MM.1S (cell line): ENCODE data around the gene PLEK.
"Not testable (repeated sequence)": the region's sequence is repeated elsewhere in the genome, so short reads cannot be mapped to it uniquely, and the experiment has no call there.

Source experiments
- DNase-seq: peaks from one replicate; pipeline ENCODE4 v3.0.0-alpha.2; 2015
- H2AFZ ChIP-seq: fragments of 300-600 bp; sonication (generic); 2 replicates; pipeline ENCODE4 v1.6.0; 2016; ENCODE audit warnings: antibody characterized with exemption, low read length
- H3F3A ChIP-seq: fragments of 300-600 bp; sonication (generic); 2 replicates; pipeline ENCODE4 v1.6.1; 2016; ENCODE audit warnings: mild to moderate bottlenecking, antibody characterized with exemption, low read length, moderate library complexity, mixed read lengths; ENCODE audit not compliant: insufficient read depth
- H3K27ac ChIP-seq: fragments of 300-600 bp; sonication (generic); 2 replicates; pipeline ENCODE4 v1.5.1; 2016; ENCODE audit warnings: mild to moderate bottlenecking, low read length
- H3K27me3 ChIP-seq: fragments of 300-600 bp; sonication (generic); replicated peaks from 2 replicates; pipeline ENCODE4 v1.6.0; 2016; ENCODE audit warnings: low read length; ENCODE audit not compliant: insufficient read depth
- H3K36me3 ChIP-seq: fragments of 300-600 bp; sonication (generic); replicated peaks from 2 replicates; pipeline ENCODE4 v1.6.1; 2016; ENCODE audit warnings: mild to moderate bottlenecking, low read length, mixed read lengths; ENCODE audit not compliant: insufficient read depth
- H3K4me1 ChIP-seq: fragments of 300-600 bp; sonication (generic); 2 replicates; pipeline ENCODE4 v1.6.1; 2016; ENCODE audit warnings: low read length, mixed read lengths
- H3K4me2 ChIP-seq: fragments of 300-600 bp; sonication (generic); 2 replicates; pipeline ENCODE4 v1.6.0; 2016; ENCODE audit warnings: low read depth, low read length
- H3K4me3 ChIP-seq: fragments of 300-600 bp; sonication (generic); 2 replicates; pipeline ENCODE4 v1.5.1; 2016; ENCODE audit warnings: low read length, mixed read lengths
- H3K79me2 ChIP-seq: fragments of 300-600 bp; sonication (generic); 2 replicates; pipeline ENCODE4 v1.6.1; 2016; ENCODE audit warnings: mixed run types, low read length, mixed read lengths
- H3K9ac ChIP-seq: fragments of 300-600 bp; sonication (generic); 2 replicates; pipeline ENCODE4 v1.6.1; 2016; ENCODE audit warnings: low read length, mixed read lengths
- H3K9me2 ChIP-seq: fragments of 300-600 bp; sonication (generic); replicated peaks from 2 replicates; pipeline ENCODE4 v1.6.1; 2016; ENCODE audit warnings: mild to moderate bottlenecking, low read length, mixed read lengths; ENCODE audit not compliant: insufficient read depth
- H3K9me3 ChIP-seq: fragments of 300-600 bp; sonication (generic); replicated peaks from 2 replicates; pipeline ENCODE4 v1.6.1; 2016; ENCODE audit warnings: mild to moderate bottlenecking, low read length, mixed read lengths; ENCODE audit not compliant: insufficient read depth
- H4K20me1 ChIP-seq: fragments of 300-600 bp; sonication (generic); 2 replicates; pipeline ENCODE4 v1.6.1; 2016; ENCODE audit warnings: mild to moderate bottlenecking, low read length, moderate library complexity, mixed read lengths; ENCODE audit not compliant: insufficient read depth
- EZH2 ChIP-seq: fragments of 300-600 bp; sonication (generic); optimal IDR thresholded peaks from 2 replicates; pipeline ENCODE3; 2017; ENCODE audit warnings: low read depth, mild to moderate bottlenecking, antibody characterized with exemption, low read length, mixed read lengths
- EZH2phosphoT487 ChIP-seq: fragments of 300-600 bp; sonication (generic); IDR thresholded peaks from 2 replicates; pipeline ENCODE4 v1.6.1; 2018; ENCODE audit warnings: antibody characterized with exemption, low read length
- TF ChIP-seq, protein P1 (sequence below): fragments of 300-600 bp; sonication (generic); IDR thresholded peaks from 2 replicates; pipeline ENCODE4 v1.5.1; 2016; ENCODE audit warnings: antibody characterized with exemption, low read length, mixed read lengths

The PLEK gene

DNA sequence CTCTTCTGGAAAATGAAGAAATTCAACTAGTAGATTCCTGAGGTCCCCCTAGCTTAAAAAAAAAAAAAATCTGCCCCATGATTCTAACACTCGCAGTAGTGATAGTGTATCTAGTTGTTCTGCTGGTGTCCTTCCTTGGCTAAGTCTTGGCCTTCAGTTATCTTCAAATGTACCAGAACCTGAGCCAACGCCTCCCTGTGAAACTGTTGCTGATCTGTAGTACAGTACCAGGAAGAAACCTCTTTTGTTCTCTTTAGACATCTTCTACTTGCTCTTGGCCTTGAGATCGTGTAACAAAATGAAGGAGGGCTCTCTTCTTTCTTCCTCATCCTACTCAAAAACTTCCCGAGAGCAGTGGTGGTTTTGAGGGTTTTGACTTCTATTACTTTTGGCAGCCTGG lies 31.0 kb downstream of the PLEK start:
- no peak for DNase-seq
- TF ChIP-seq EZH2: no peak
- TF ChIP-seq, protein P1, sequence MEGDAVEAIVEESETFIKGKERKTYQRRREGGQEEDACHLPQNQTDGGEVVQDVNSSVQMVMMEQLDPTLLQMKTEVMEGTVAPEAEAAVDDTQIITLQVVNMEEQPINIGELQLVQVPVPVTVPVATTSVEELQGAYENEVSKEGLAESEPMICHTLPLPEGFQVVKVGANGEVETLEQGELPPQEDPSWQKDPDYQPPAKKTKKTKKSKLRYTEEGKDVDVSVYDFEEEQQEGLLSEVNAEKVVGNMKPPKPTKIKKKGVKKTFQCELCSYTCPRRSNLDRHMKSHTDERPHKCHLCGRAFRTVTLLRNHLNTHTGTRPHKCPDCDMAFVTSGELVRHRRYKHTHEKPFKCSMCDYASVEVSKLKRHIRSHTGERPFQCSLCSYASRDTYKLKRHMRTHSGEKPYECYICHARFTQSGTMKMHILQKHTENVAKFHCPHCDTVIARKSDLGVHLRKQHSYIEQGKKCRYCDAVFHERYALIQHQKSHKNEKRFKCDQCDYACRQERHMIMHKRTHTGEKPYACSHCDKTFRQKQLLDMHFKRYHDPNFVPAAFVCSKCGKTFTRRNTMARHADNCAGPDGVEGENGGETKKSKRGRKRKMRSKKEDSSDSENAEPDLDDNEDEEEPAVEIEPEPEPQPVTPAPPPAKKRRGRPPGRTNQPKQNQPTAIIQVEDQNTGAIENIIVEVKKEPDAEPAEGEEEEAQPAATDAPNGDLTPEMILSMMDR: no peak
- no peak for TF ChIP-seq EZH2phosphoT487
- no peaks in the 10 kb centered on the region for H4K20me1 ChIP-seq
- no peak overlapping the region for H3K27ac ChIP-seq
- no peak overlapping the region for H3K4me2 ChIP-seq
- H3K9me3 ChIP-seq: no peaks in the 10 kb centered on the region
- no peaks in the 10 kb centered on the region for H3K27me3 ChIP-seq
- no peaks in the 10 kb centered on the region for H3F3A ChIP-seq
- peaks cover under 1% of the 10 kb centered on the region for H3K36me3 ChIP-seq
- no peak overlapping the region for H3K9ac ChIP-seq
- H2AFZ ChIP-seq: no peak overlapping the region
- H3K79me2 ChIP-seq: peaks cover 5% of the 10 kb centered on the region
- no peak overlapping the region for H3K4me3 ChIP-seq
- no peaks in the 10 kb centered on the region for H3K9me2 ChIP-seq
- H3K4me1 ChIP-seq: peaks cover 4% of the 10 kb centered on the region; the same call in 1 of the 2 replicates

DNA sequence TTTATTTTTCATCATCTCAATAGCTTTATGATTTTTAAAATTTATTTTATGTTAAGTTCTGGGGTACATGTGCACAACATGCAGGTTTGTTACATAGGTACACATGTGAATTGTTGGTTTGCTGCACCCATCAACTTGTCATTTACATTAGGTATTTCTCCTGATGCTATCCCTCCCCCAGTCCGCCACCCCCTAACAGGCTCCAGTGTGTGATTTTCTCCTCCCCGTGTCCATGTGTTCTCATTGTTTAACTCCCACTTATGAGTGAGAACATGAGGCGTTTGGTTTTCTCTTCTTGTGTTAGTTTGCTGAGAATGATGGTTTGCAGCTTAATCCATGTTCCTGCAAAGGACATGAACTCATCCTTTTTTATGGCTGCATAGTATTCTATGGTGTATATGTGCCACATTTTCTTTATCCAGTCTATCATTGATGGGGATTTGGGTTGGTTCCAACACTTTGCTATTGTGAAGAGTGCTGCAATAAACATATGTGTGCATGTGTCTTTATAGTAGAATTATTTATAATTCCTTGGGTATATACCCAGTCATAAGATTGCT lies 32.7 kb downstream of the PLEK start:
- H3K4me3 ChIP-seq, H3K9ac ChIP-seq, DNase-seq, H3K4me1 ChIP-seq, H4K20me1 ChIP-seq, H3K9me2 ChIP-seq, H3K27me3 ChIP-seq, H3K36me3 ChIP-seq, H3F3A ChIP-seq, H3K4me2 ChIP-seq, H3K9me3 ChIP-seq, H2AFZ ChIP-seq, H3K27ac ChIP-seq, H3K79me2 ChIP-seq: not testable (repeated sequence)

DNA sequence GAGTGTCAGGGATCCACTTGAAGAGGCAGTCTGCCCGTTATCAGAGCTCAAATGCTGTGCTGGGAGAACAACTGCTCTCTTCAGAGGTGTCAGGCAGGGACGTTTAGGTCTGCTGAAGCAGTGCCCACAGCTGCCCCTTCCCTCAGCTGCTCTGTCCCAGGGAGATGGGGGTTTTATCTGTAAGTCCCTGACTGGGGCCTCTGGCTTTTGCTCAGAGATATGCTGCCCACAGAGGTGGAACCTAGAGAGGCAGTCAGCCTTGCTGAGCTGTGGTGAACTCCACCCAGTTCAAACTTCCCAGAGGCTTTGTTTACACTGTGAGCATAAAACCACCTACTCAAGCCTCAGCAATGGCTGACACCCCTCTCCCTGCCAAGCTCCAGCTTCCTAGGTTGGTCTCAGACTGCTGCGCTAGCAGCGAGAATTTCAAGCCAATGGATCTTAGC lies 38.1 kb downstream of the PLEK start:
- H3K36me3 ChIP-seq: no peaks in the 10 kb centered on the region
- TF ChIP-seq, protein P1: no peak
- TF ChIP-seq EZH2phosphoT487: no peak
- TF ChIP-seq EZH2: no peak
- H3K9me2 ChIP-seq: no peaks in the 10 kb centered on the region
- no peaks in the 10 kb centered on the region for H3K27me3 ChIP-seq
- H3K79me2 ChIP-seq: no peaks in the 10 kb centered on the region
- H3K9ac ChIP-seq: no peak overlapping the region
- no peak overlapping the region for H3K4me2 ChIP-seq
- DNase-seq: no peak
- no peaks in the 10 kb centered on the region for H3K4me1 ChIP-seq
- H3K9me3 ChIP-seq: no peaks in the 10 kb centered on the region
- no peaks in the 10 kb centered on the region for H4K20me1 ChIP-seq
- H3K4me3 ChIP-seq: no peak overlapping the region
- no peaks in the 10 kb centered on the region for H3F3A ChIP-seq
- no peak overlapping the region for H3K27ac ChIP-seq
- no peak overlapping the region for H2AFZ ChIP-seq

DNA sequence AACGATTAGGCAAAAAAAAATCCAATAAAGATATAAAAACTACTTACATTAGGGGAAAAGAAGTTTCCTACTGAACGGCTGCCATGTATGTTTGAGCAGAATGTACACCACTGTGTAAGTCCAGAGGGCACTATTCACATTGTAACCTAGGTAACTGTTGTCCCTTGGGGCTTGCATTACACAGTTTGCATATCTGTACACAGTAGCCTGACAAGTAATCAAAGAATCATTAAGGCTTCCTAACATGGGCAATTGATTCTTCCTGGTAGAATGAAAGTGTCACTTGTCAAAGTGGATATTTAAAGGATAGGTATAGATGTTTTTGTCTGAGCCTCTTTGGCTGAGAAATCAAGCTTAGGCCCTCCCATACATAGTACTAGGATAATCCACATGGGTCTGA lies 39.1 kb downstream of the PLEK start:
- Histone ChIP-seq H3K36me3 (no peaks in the 10 kb centered on the region), H3K4me1 (no peaks in the 10 kb centered on the region), H3K27me3 (no peaks in the 10 kb centered on the region), H3K4me3 (no peak overlapping the region), H3K27ac (no peak overlapping the region), H2AFZ (no peak overlapping the region), H3K79me2 (no peaks in the 10 kb centered on the region), H3F3A (no peaks in the 10 kb centered on the region), H4K20me1 (no peaks in the 10 kb centered on the region), H3K9ac (no peak overlapping the region), H3K9me2 (no peaks in the 10 kb centered on the region), H3K4me2 (no peak overlapping the region), H3K9me3 (no peaks in the 10 kb centered on the region)
- no peak for DNase-seq
- TF ChIP-seq, protein P1: no peak
